Stimulated activated naive CD4-positive, alpha-beta T cell treated with Interleukin-2 at 50 U/mL for 16 hours (primary cell): ENCODE data around the gene P2RX1.
"Not testable (repeated sequence)": the region's sequence is repeated elsewhere in the genome, so short reads cannot be mapped to it uniquely, and the experiment has no call there.

ENCODE experiments used
- DNase-seq: peaks from one replicate; lab custom pipeline; 2025; lab: John Stamatoyannopoulos, UW

The P2RX1 gene

GRCh38 chr17:3951420-3951819, 35.2 kb upstream of the P2RX1 start:
- no peak for DNase-seq

GRCh38 chr17:3951003-3951402, 34.7 kb upstream of the P2RX1 start:
- no peak for DNase-seq

GRCh38 chr17:3950584-3950983, 34.3 kb upstream of the P2RX1 start:
- no peak for DNase-seq

GRCh38 chr17:3949418-3949817, 33.2 kb upstream of the P2RX1 start:
- DNase-seq, result no peak

GRCh38 chr17:3948551-3948950, 32.3 kb upstream of the P2RX1 start:
- DNase-seq, result not testable (repeated sequence)

- DNase-seq, result no peak
Measured at GRCh38 chr17:3947318-3947810, 31.1 kb upstream of the P2RX1 start.

- no peak for DNase-seq
Measured at GRCh38 chr17:3946711-3947235, 30.5 kb upstream of the P2RX1 start.

- DNase-seq, result no peak
Measured at GRCh38 chr17:3944485-3945388, 28.5 kb upstream of the P2RX1 start.

- no peak for DNase-seq
Measured at GRCh38 chr17:3943240-3943891, 27.1 kb upstream of the P2RX1 start.

GRCh38 chr17:3940965-3941698, 24.9 kb upstream of the P2RX1 start:
- no peak for DNase-seq

- DNase-seq, result no peak
Measured at GRCh38 chr17:3937359-3937758, 21.1 kb upstream of the P2RX1 start.

- no peak for DNase-seq
Measured at GRCh38 chr17:3935825-3936355, 19.6 kb upstream of the P2RX1 start.

GRCh38 chr17:3935140-3935542, 18.9 kb upstream of the P2RX1 start:
- DNase-seq, result no peak

GRCh38 chr17:3929764-3930163, 13.5 kb upstream of the P2RX1 start:
- no peak for DNase-seq

- no peak for DNase-seq
Measured at GRCh38 chr17:3929181-3929580, 12.9 kb upstream of the P2RX1 start.

- no peak for DNase-seq
Measured at GRCh38 chr17:3928406-3928805, 12.1 kb upstream of the P2RX1 start.

GRCh38 chr17:3927628-3928340, 11.5 kb upstream of the P2RX1 start:
- no peak for DNase-seq

- no peak for DNase-seq
Measured at GRCh38 chr17:3926860-3927627, 10.8 kb upstream of the P2RX1 start.

- no peak for DNase-seq
Measured at GRCh38 chr17:3925684-3926485, 9.6 kb upstream of the P2RX1 start.
